ENCODE data around the gene ZNF485. TPM values are rescaled to one million over a fixed set of nuclear protein-coding genes. Genes with fewer than 3 reads are reported as not detected.
"Not testable (repeated sequence)": the region's sequence is repeated elsewhere in the genome, so short reads cannot be mapped to it uniquely, and the experiment has no call there.

ZNF485 gene
- total RNA-seq, 1 experiment from 2014 or later, result 7.2 TPM

GRCh38 chr10:43584051-43584450, 22.2 kb upstream of the ZNF485 start:
- no peak overlapping the region for H3K27ac ChIP-seq (ENCODE audit: low read depth, low read length, poor library complexity, severe bottlenecking)
- no peak for DNase-seq (ENCODE audit: low spot score)
- CTCF ChIA-PET, result no interaction called here
- no TSS peak for BruUV-seq (replicated peaks)
- no peaks in the 10 kb centered on the region for H3K9me3 ChIP-seq (ENCODE audit: low read depth, low read length, poor library complexity, severe bottlenecking)
- H3K27me3 ChIP-seq (replicated peaks; ENCODE audit: insufficient read depth, low read depth, low read length, poor library complexity), result no peaks in the 10 kb centered on the region
- POLR2A ChIA-PET (ENCODE audit: low non-redundant PET), result no interaction called here
- intact Hi-C loops (cut with micrococcal nuclease; ENCODE audit: unreplicated experiment), result no loop called here
- H3K4me1 ChIP-seq (ENCODE audit: insufficient read depth, low read length, poor library complexity, severe bottlenecking), result no peaks in the 10 kb centered on the region
- H3K36me3 ChIP-seq (ENCODE audit: insufficient read depth, low read length, poor library complexity, severe bottlenecking), result no peaks in the 10 kb centered on the region
- no peak overlapping the region for H3K4me3 ChIP-seq (ENCODE audit: low read depth, low read length, poor library complexity, severe bottlenecking)
- TF ChIP-seq CTCF (conservative IDR thresholded peaks at IDR 0.05; ENCODE audit: low read depth, low read length), result no peak
- no peak for TF ChIP-seq EZH2 (IDR thresholded peaks at IDR 0.05; ENCODE audit: borderline replicate concordance, low read depth, low read length, poor library complexity, severe bottlenecking)

GRCh38 chr10:43585046-43585445, 21.2 kb upstream of the ZNF485 start:
- intact Hi-C loops (cut with micrococcal nuclease; ENCODE audit: unreplicated experiment), result no loop called here
- no peaks in the 10 kb centered on the region for H3K27me3 ChIP-seq (replicated peaks; ENCODE audit: insufficient read depth, low read depth, low read length, poor library complexity)
- no peak for DNase-seq (ENCODE audit: low spot score)
- H3K36me3 ChIP-seq (ENCODE audit: insufficient read depth, low read length, poor library complexity, severe bottlenecking), result no peaks in the 10 kb centered on the region
- no peak overlapping the region for H3K27ac ChIP-seq (ENCODE audit: low read depth, low read length, poor library complexity, severe bottlenecking)
- POLR2A ChIA-PET (ENCODE audit: low non-redundant PET), result no interaction called here
- no peak overlapping the region for H3K4me3 ChIP-seq (ENCODE audit: low read depth, low read length, poor library complexity, severe bottlenecking)
- BruUV-seq (replicated peaks), result no TSS peak
- TF ChIP-seq EZH2 (IDR thresholded peaks at IDR 0.05; ENCODE audit: borderline replicate concordance, low read depth, low read length, poor library complexity, severe bottlenecking) (no peak), CTCF (conservative IDR thresholded peaks at IDR 0.05; ENCODE audit: low read depth, low read length) (no peak)
- no peaks in the 10 kb centered on the region for H3K4me1 ChIP-seq (ENCODE audit: insufficient read depth, low read length, poor library complexity, severe bottlenecking)
- H3K9me3 ChIP-seq (ENCODE audit: low read depth, low read length, poor library complexity, severe bottlenecking), result no peaks in the 10 kb centered on the region
- CTCF ChIA-PET, result no interaction called here

GRCh38 chr10:43585981-43586729, 20.1 kb upstream of the ZNF485 start:
- no peaks in the 10 kb centered on the region for H3K4me1 ChIP-seq (ENCODE audit: insufficient read depth, low read length, poor library complexity, severe bottlenecking)
- H3K9me3 ChIP-seq (ENCODE audit: low read depth, low read length, poor library complexity, severe bottlenecking), result peaks cover 4% of the 10 kb centered on the region
- H3K27ac ChIP-seq (ENCODE audit: low read depth, low read length, poor library complexity, severe bottlenecking), result no peak overlapping the region
- BruUV-seq (replicated peaks), result no TSS peak
- TF ChIP-seq CTCF (conservative IDR thresholded peaks at IDR 0.05; ENCODE audit: low read depth, low read length) (no peak), EZH2 (IDR thresholded peaks at IDR 0.05; ENCODE audit: borderline replicate concordance, low read depth, low read length, poor library complexity, severe bottlenecking) (no peak)
- H3K36me3 ChIP-seq (ENCODE audit: insufficient read depth, low read length, poor library complexity, severe bottlenecking), result no peaks in the 10 kb centered on the region
- no peak overlapping the region for H3K4me3 ChIP-seq (ENCODE audit: low read depth, low read length, poor library complexity, severe bottlenecking)
- intact Hi-C loops (cut with micrococcal nuclease; ENCODE audit: unreplicated experiment), result no loop called here
- ChIA-PET CTCF (no interaction called here), POLR2A (ENCODE audit: low non-redundant PET) (no interaction called here)
- no peak for DNase-seq (ENCODE audit: low spot score)
- H3K27me3 ChIP-seq (replicated peaks; ENCODE audit: insufficient read depth, low read depth, low read length, poor library complexity), result no peaks in the 10 kb centered on the region

- intact Hi-C loops (cut with micrococcal nuclease; ENCODE audit: unreplicated experiment); H3K36me3 ChIP-seq (ENCODE audit: insufficient read depth, low read length, poor library complexity, severe bottlenecking); H3K27ac ChIP-seq (ENCODE audit: low read depth, low read length, poor library complexity, severe bottlenecking); H3K27me3 ChIP-seq (replicated peaks; ENCODE audit: insufficient read depth, low read depth, low read length, poor library complexity); H3K4me3 ChIP-seq (ENCODE audit: low read depth, low read length, poor library complexity, severe bottlenecking); CTCF ChIA-PET; POLR2A ChIA-PET (ENCODE audit: low non-redundant PET); BruUV-seq (replicated peaks); DNase-seq (ENCODE audit: low spot score); H3K4me1 ChIP-seq (ENCODE audit: insufficient read depth, low read length, poor library complexity, severe bottlenecking): not testable (repeated sequence)
- peaks cover 10% of the 10 kb centered on the region for H3K9me3 ChIP-seq (ENCODE audit: low read depth, low read length, poor library complexity, severe bottlenecking)
Measured at GRCh38 chr10:43586730-43587115, 19.5 kb upstream of the ZNF485 start.

Data from A673 (cell line).